ENCODE results near the gene KMT2B. TPM values are rescaled to one million over a fixed set of nuclear protein-coding genes. Genes with fewer than 3 reads are reported as not detected.

Gene KMT2B
- total and polyA plus RNA-seq, 2 donors (not counting 1 experiment from before 2014, with no cell fraction given) = 85.6 to 96.9 TPM

DNA sequence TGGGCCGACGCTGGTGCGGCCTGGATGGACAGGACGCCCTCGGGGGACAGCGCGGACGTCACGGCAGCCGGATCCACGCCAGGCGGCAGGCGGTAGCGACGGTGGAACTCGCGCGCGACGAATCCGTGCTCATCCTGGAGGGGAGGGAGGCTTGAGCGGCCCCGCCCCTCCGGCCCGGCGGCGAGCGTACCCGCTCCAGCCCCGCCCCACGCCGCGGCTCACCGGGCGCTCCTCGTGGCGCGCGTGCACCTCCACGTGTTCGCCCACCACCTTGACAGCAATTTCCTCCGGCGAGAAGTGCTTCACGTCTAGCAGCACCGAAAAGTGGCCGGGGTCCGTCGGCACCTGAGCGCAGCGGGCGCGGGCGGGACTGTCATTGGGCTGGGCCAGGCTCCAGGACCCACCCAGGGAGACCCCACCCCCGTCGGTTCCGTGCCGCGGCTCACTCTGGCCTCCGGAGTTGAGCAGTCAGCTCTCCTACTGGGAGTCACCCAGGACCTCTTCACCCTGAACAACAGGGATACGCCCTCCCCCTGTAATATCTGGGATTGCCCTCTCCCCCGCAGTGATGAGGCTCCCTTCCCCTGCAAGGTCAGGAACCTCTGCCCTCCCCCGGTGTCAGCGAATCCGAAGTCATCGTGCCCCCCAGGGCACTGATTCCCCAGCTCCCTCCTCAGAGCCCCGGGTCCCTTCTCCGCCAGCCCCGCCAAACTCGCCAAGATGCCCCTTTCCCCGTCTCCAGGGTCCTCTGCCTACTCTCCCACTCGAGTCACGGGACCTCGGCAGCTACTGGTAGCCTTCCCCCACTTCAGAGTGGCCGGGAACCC is 38.0 kb downstream of the KMT2B start:
- peak overlapping the region; percentile 98 for H3K4me2 ChIP-seq (replicated peaks; ENCODE audit: low read depth, low read length, poor library complexity, severe bottlenecking)
- H3K27ac Mint-ChIP-seq = peak overlapping the region; percentile 63
- 33% methylated on average over 74 of the region's 74 CpGs for WGBS (ENCODE audit: insufficient coverage)

More for the DNA sequence above, 38.0 kb downstream of the KMT2B start:
- H3K9me3 ChIP-seq (ENCODE audit: control extremely low read depth in 1 of 3, control insufficient read depth in 2 of 3, insufficient read depth in 1 of 3, low read length in 2 of 3) = peaks cover 0 to 10% (median 0%) of the 10 kb centered on the region in 3 donors
- ChIA-PET POLR2A (interaction anchor here (2.2 kb wide), 1 partner anchor 11 kb away, joined by 17 read pairs; the partner anchor contains the start of genes PSENEN and U2AF1L4), CTCF (interaction anchor here (1.3 kb wide), 1 partner anchor 15 kb away, joined by 3 read pairs; no protein-coding TSS in a partner anchor)
- ATAC-seq (ENCODE audit: low read depth) (no peak), DNase-seq (peak; percentile 70)
- no peak overlapping the region for H3K9ac ChIP-seq (ENCODE audit: low read length)
- peaks cover 23% of the 10 kb centered on the region for H3K79me2 ChIP-seq (ENCODE audit: control insufficient read depth, insufficient read depth, low read length)
- Mint-ChIP-seq H3K27me3 (peaks cover 17% of the 10 kb centered on the region), H3K4me1 (peaks cover 34% of the 10 kb centered on the region), H3K9me3 (ENCODE audit: insufficient read depth) (no peaks in the 10 kb centered on the region), H3K4me3 (peak overlapping the region; percentile 74)
- peaks cover 0 to 26% of the 10 kb centered on the region in 2 experiments for H3K36me3 ChIP-seq (replicated peaks in 1 of 2; ENCODE audit: control extremely low read depth in 1 of 2, control insufficient read depth in 1 of 2, extremely low read depth in 1 of 2, insufficient read depth in 2 of 2, low read length in 1 of 2)
- H3K27ac ChIP-seq (ENCODE audit: low read length in 2 of 2) = no peak overlapping the region
- peaks cover 4% of the 10 kb centered on the region for H4K20me1 ChIP-seq (ENCODE audit: control insufficient read depth, insufficient read depth, low read length, poor library complexity, severe bottlenecking)
- peaks cover 24 to 35% of the 10 kb centered on the region in 2 donors for H3K4me1 ChIP-seq (ENCODE audit: control insufficient read depth in 2 of 2, insufficient read depth in 2 of 2, low read length in 2 of 2)
- peaks cover 0 to 26% (median 10%) of the 10 kb centered on the region in 4 experiments for H3K27me3 ChIP-seq (replicated peaks in 1 of 4; ENCODE audit: control extremely low read depth in 1 of 4, control insufficient read depth in 3 of 4, insufficient read depth in 4 of 4, low read length in 3 of 4)
- no peak for TF ChIP-seq EZH2 (IDR thresholded peaks at IDR 0.05; ENCODE audit: borderline replicate concordance, insufficient read depth, low read depth, low read length, poor library complexity, severe bottlenecking)
- TF ChIP-seq, protein P1, sequence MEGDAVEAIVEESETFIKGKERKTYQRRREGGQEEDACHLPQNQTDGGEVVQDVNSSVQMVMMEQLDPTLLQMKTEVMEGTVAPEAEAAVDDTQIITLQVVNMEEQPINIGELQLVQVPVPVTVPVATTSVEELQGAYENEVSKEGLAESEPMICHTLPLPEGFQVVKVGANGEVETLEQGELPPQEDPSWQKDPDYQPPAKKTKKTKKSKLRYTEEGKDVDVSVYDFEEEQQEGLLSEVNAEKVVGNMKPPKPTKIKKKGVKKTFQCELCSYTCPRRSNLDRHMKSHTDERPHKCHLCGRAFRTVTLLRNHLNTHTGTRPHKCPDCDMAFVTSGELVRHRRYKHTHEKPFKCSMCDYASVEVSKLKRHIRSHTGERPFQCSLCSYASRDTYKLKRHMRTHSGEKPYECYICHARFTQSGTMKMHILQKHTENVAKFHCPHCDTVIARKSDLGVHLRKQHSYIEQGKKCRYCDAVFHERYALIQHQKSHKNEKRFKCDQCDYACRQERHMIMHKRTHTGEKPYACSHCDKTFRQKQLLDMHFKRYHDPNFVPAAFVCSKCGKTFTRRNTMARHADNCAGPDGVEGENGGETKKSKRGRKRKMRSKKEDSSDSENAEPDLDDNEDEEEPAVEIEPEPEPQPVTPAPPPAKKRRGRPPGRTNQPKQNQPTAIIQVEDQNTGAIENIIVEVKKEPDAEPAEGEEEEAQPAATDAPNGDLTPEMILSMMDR (IDR thresholded peaks at IDR 0.05) = no peak
- H3K4me3 ChIP-seq (ENCODE audit: control extremely low read depth in 1 of 5, extremely low read depth in 1 of 5, insufficient read depth in 1 of 5, low read depth in 2 of 5, low read length in 4 of 5) = no peak overlapping the region
- intact Hi-C loops (cut with micrococcal nuclease) = loop anchor here (5.0 kb wide), 1 partner anchor 63 kb away; no protein-coding TSS in a partner anchor
- H2AFZ ChIP-seq (ENCODE audit: insufficient read depth, low read depth, low read length, poor library complexity, severe bottlenecking) = peak overlapping the region; percentile 82
